ENCODE data around the gene PROM1. TPM values are rescaled to one million over a fixed set of nuclear protein-coding genes. Genes with fewer than 3 reads are reported as not detected.

PROM1 gene
- total RNA-seq, 1 donor from 2014 or later = not detected

GRCh38 chr4:16037901-16038300 is 45.9 kb downstream of the PROM1 start:
- Mint-ChIP-seq H3K36me3 (ENCODE audit: low read depth) (no peaks in the 10 kb centered on the region), H3K27me3 (peaks cover 9% of the 10 kb centered on the region), H3K27ac (no peak overlapping the region), H3K4me1 (no peaks in the 10 kb centered on the region), H3K4me3 (no peak overlapping the region), H3K9me3 (no peaks in the 10 kb centered on the region)
- no peak for DNase-seq
- intact Hi-C loops (cut with micrococcal nuclease) = no loop called here

- Mint-ChIP-seq H3K27me3 (peaks cover 9% of the 10 kb centered on the region), H3K9me3 (no peaks in the 10 kb centered on the region), H3K36me3 (ENCODE audit: low read depth) (no peaks in the 10 kb centered on the region), H3K27ac (no peak overlapping the region), H3K4me3 (no peak overlapping the region), H3K4me1 (no peaks in the 10 kb centered on the region)
- intact Hi-C loops (cut with micrococcal nuclease) = no loop called here
- no peak for DNase-seq
Observed at GRCh38 chr4:16035843-16036242, 48.0 kb downstream of the PROM1 start.

- intact Hi-C loops (cut with micrococcal nuclease) = no loop called here
- no peak overlapping the region for H3K27ac Mint-ChIP-seq
- no peaks in the 10 kb centered on the region for H3K4me1 Mint-ChIP-seq
- peaks cover 13% of the 10 kb centered on the region for H3K27me3 Mint-ChIP-seq
- H3K36me3 Mint-ChIP-seq (ENCODE audit: low read depth) = no peaks in the 10 kb centered on the region
- no peak overlapping the region for H3K4me3 Mint-ChIP-seq
- DNase-seq = no peak
- no peaks in the 10 kb centered on the region for H3K9me3 Mint-ChIP-seq
Observed at GRCh38 chr4:16034010-16034748, 49.6 kb downstream of the PROM1 start.

- intact Hi-C loops (cut with micrococcal nuclease) = no loop called here
- H3K4me3 Mint-ChIP-seq = no peak overlapping the region
- H3K27ac Mint-ChIP-seq = no peak overlapping the region
- no peaks in the 10 kb centered on the region for H3K9me3 Mint-ChIP-seq
- peaks cover 15% of the 10 kb centered on the region for H3K27me3 Mint-ChIP-seq
- DNase-seq = no peak
- H3K4me1 Mint-ChIP-seq = no peaks in the 10 kb centered on the region
- H3K36me3 Mint-ChIP-seq (ENCODE audit: low read depth) = no peaks in the 10 kb centered on the region
Observed at GRCh38 chr4:16032396-16032770, 51.4 kb downstream of the PROM1 start.

GRCh38 chr4:16031546-16032395 is 52.1 kb downstream of the PROM1 start:
- Mint-ChIP-seq H3K9me3 (no peaks in the 10 kb centered on the region), H3K36me3 (ENCODE audit: low read depth) (no peaks in the 10 kb centered on the region), H3K4me1 (no peaks in the 10 kb centered on the region), H3K27ac (no peak overlapping the region), H3K27me3 (peaks cover 16% of the 10 kb centered on the region), H3K4me3 (no peak overlapping the region)
- no peak for DNase-seq
- intact Hi-C loops (cut with micrococcal nuclease) = no loop called here

- no peaks in the 10 kb centered on the region for H3K36me3 Mint-ChIP-seq (ENCODE audit: low read depth)
- H3K4me1 Mint-ChIP-seq = no peaks in the 10 kb centered on the region
- DNase-seq = no peak
- H3K27me3 Mint-ChIP-seq = peaks cover 14% of the 10 kb centered on the region
- H3K4me3 Mint-ChIP-seq = no peak overlapping the region
- intact Hi-C loops (cut with micrococcal nuclease) = loop anchor here (5.0 kb wide), 1 partner anchor 412 kb away; no protein-coding TSS in a partner anchor
- H3K27ac Mint-ChIP-seq = no peak overlapping the region
- no peaks in the 10 kb centered on the region for H3K9me3 Mint-ChIP-seq
Observed at GRCh38 chr4:16029886-16030285, 53.9 kb downstream of the PROM1 start.

GRCh38 chr4:16029262-16029661 is 54.6 kb downstream of the PROM1 start:
- H3K27me3 Mint-ChIP-seq = peaks cover 15% of the 10 kb centered on the region
- H3K27ac Mint-ChIP-seq = no peak overlapping the region
- H3K36me3 Mint-ChIP-seq (ENCODE audit: low read depth) = no peaks in the 10 kb centered on the region
- H3K4me3 Mint-ChIP-seq = no peak overlapping the region
- DNase-seq = no peak
- no peaks in the 10 kb centered on the region for H3K9me3 Mint-ChIP-seq
- intact Hi-C loops (cut with micrococcal nuclease) = loop anchor here (5.0 kb wide), 1 partner anchor 413 kb away; no protein-coding TSS in a partner anchor
- H3K4me1 Mint-ChIP-seq = no peaks in the 10 kb centered on the region

- intact Hi-C loops (cut with micrococcal nuclease) = loop anchor here (2.0 to 5.0 kb wide), 2 partner anchors 177 to 415 kb away; no protein-coding TSS in a partner anchor
- Mint-ChIP-seq H3K27ac (no peak overlapping the region), H3K9me3 (no peaks in the 10 kb centered on the region), H3K36me3 (ENCODE audit: low read depth) (no peaks in the 10 kb centered on the region), H3K4me3 (no peak overlapping the region), H3K27me3 (peaks cover 15% of the 10 kb centered on the region), H3K4me1 (no peaks in the 10 kb centered on the region)
- no peak for DNase-seq
Observed at GRCh38 chr4:16027626-16028025, 56.2 kb downstream of the PROM1 start.

- Mint-ChIP-seq H3K27ac (no peak overlapping the region), H3K4me1 (no peaks in the 10 kb centered on the region), H3K4me3 (no peak overlapping the region), H3K27me3 (peaks cover 17% of the 10 kb centered on the region), H3K9me3 (no peaks in the 10 kb centered on the region), H3K36me3 (ENCODE audit: low read depth) (no peaks in the 10 kb centered on the region)
- intact Hi-C loops (cut with micrococcal nuclease) = loop anchor here (2.0 to 5.0 kb wide), 2 partner anchors 178 to 415 kb away; no protein-coding TSS in a partner anchor
- DNase-seq = no peak
Observed at GRCh38 chr4:16027114-16027513, 56.7 kb downstream of the PROM1 start.

GRCh38 chr4:16026160-16026761 is 57.6 kb downstream of the PROM1 start:
- no peak overlapping the region for H3K4me3 Mint-ChIP-seq
- no peaks in the 10 kb centered on the region for H3K9me3 Mint-ChIP-seq
- DNase-seq = peak; percentile 80
- intact Hi-C loops (cut with micrococcal nuclease) = loop anchor here (1.0 to 5.0 kb wide), 3 partner anchors 179 to 416 kb away; no protein-coding TSS in a partner anchor
- no peaks in the 10 kb centered on the region for H3K4me1 Mint-ChIP-seq
- peaks cover 21% of the 10 kb centered on the region for H3K27me3 Mint-ChIP-seq
- H3K27ac Mint-ChIP-seq = no peak overlapping the region
- H3K36me3 Mint-ChIP-seq (ENCODE audit: low read depth) = no peaks in the 10 kb centered on the region

- Mint-ChIP-seq H3K27ac (no peak overlapping the region), H3K36me3 (ENCODE audit: low read depth) (no peaks in the 10 kb centered on the region), H3K4me1 (no peaks in the 10 kb centered on the region), H3K9me3 (no peaks in the 10 kb centered on the region), H3K4me3 (no peak overlapping the region), H3K27me3 (peaks cover 25% of the 10 kb centered on the region)
- DNase-seq = no peak
- intact Hi-C loops (cut with micrococcal nuclease) = loop anchor here (5.0 kb wide), 1 partner anchor 417 kb away; no protein-coding TSS in a partner anchor
Observed at GRCh38 chr4:16025268-16025667, 58.6 kb downstream of the PROM1 start.

- Mint-ChIP-seq H3K27me3 (peaks cover 27% of the 10 kb centered on the region), H3K4me3 (no peak overlapping the region), H3K9me3 (no peaks in the 10 kb centered on the region), H3K36me3 (ENCODE audit: low read depth) (no peaks in the 10 kb centered on the region), H3K4me1 (no peaks in the 10 kb centered on the region), H3K27ac (no peak overlapping the region)
- DNase-seq = no peak
- intact Hi-C loops (cut with micrococcal nuclease) = no loop called here
Observed at GRCh38 chr4:16023776-16024408, 59.9 kb downstream of the PROM1 start.

- H3K4me1 Mint-ChIP-seq = no peaks in the 10 kb centered on the region
- intact Hi-C loops (cut with micrococcal nuclease) = no loop called here
- DNase-seq = no peak
- no peak overlapping the region for H3K27ac Mint-ChIP-seq
- H3K36me3 Mint-ChIP-seq (ENCODE audit: low read depth) = no peaks in the 10 kb centered on the region
- peaks cover 27% of the 10 kb centered on the region for H3K27me3 Mint-ChIP-seq
- H3K4me3 Mint-ChIP-seq = no peak overlapping the region
- H3K9me3 Mint-ChIP-seq = no peaks in the 10 kb centered on the region
Observed at GRCh38 chr4:16021804-16022560, 61.8 kb downstream of the PROM1 start.

All from activated CD4-positive, alpha-beta T cell treated with anti-CD3 and anti-CD28 coated beads, Interleukin-2, amount 10 ng/mL, durations not matched to agents 24 days and 14 days (primary cell).